ENCODE data around the gene RPL3.

DNA sequence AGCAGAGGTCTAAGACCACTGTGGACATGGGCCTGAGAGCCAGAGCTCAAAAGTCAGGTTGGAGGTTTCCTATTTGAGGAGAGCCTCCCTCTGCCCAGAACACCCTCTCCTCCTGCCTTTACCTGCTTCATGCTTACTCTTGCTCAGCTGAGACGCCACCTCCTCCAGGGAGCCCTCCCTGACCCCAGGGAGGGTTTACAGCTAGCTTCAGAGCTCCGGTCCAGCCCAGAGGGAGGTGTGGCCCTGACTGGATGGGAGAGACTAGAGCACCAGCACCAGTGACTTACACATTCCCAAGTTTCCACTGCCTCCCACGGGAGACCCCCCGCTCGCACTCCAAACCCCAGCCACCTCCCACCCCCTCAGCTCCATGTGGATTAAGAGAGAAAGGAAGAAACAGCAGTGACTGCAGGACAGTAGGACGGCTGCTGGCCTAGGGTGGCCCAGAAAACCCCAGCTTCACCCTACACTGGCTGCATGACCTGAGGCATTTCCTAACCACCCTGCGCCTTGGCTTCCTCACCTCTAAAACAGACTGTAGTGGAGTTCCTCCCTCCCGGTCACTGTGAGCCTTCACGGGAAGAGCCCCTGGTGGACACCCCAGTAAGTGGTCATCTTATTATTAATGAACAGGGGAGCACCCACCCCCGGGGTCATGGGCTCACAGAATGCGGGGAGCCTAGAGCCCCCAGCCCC lies 50.2 kb downstream of the RPL3 start:
- TF ChIP-seq, protein P1, sequence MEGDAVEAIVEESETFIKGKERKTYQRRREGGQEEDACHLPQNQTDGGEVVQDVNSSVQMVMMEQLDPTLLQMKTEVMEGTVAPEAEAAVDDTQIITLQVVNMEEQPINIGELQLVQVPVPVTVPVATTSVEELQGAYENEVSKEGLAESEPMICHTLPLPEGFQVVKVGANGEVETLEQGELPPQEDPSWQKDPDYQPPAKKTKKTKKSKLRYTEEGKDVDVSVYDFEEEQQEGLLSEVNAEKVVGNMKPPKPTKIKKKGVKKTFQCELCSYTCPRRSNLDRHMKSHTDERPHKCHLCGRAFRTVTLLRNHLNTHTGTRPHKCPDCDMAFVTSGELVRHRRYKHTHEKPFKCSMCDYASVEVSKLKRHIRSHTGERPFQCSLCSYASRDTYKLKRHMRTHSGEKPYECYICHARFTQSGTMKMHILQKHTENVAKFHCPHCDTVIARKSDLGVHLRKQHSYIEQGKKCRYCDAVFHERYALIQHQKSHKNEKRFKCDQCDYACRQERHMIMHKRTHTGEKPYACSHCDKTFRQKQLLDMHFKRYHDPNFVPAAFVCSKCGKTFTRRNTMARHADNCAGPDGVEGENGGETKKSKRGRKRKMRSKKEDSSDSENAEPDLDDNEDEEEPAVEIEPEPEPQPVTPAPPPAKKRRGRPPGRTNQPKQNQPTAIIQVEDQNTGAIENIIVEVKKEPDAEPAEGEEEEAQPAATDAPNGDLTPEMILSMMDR (IDR thresholded peaks at IDR 0.05; ENCODE audit: low read depth, low read length, poor library complexity, severe bottlenecking), result no peak
- TF ChIP-seq EZH2phosphoT487 (IDR thresholded peaks at IDR 0.05; ENCODE audit: borderline replicate concordance, low read length), result no peak

All from DOHH2 (cell line).